HepG2 (cell line): ENCODE results near the gene MMP24OS. TPM values are rescaled to one million over a fixed set of nuclear protein-coding genes. Genes with fewer than 3 reads are reported as not detected.

ENCODE experiments used
- ATAC-seq: fragments of 200-7000 bp; cut with Tn5 transposase; 3 replicates; pipeline ENCODE4 v1.9.1; 2020; ENCODE audit warnings: mild to moderate bottlenecking, moderate library complexity
- BruUV-seq: library from RNA; stranded (reverse); fragments of 400-500 nt; replicated peaks from 2 replicates; lab custom pipeline; 2021; lab: Mats Ljungman, UMichigan
- CTCF ChIA-PET: fragments of 300-600 bp; formaldehyde crosslinking; extraction: SDS; loops from one replicate; lab custom pipeline; 2021; ENCODE audit warnings: low total read pairs, inconsistent platforms, low intra/inter-chr PET ratio; lab: Yijun Ruan, JAX
- POLR2A ChIA-PET: fragments of 350-600 bp; sonication (Branson Sonifier 250); formaldehyde crosslinking; loops from one replicate; lab custom pipeline; 2020; ENCODE audit warnings: antibody characterized with exemption, inconsistent platforms; lab: Yijun Ruan, JAX
- DNase-seq: peaks from one replicate; pipeline ENCODE4 v3.0.0-alpha.2; 2015; ENCODE audit warnings: low spot score
- FAIRE-seq: peaks from 3 replicates; lab custom pipeline; 2011; peaks lifted over from hg19 to GRCh38; lab: Jason Lieb, UNC
- H2AFZ ChIP-seq: one replicate; pipeline ENCODE4 v1.6.1; 2011; ENCODE audit warnings: low read length, inconsistent platforms
- H3K27ac ChIP-seq: fragments of 300-600 bp; 3 replicates; pipeline ENCODE4 v1.8.0; 2011; ENCODE audit warnings: mixed run types, mild to moderate bottlenecking, mixed read lengths, low read length, inconsistent platforms; ENCODE audit not compliant: insufficient read depth; ENCODE audit errors: extremely low read length
- H3K27me3 ChIP-seq, 2 experiments: fragments of 200-600 bp in 1 of 2; 2 replicates in 1 of 2; 3 replicates in 1 of 2; pipeline versions ENCODE4 v1.6.0 to v1.8.0; 2011; ENCODE audit warnings: low read length in 2 of 2, mild to moderate bottlenecking in 2 of 2, moderate library complexity in 2 of 2, inconsistent platforms in 1 of 2; ENCODE audit not compliant: insufficient read depth in 2 of 2, control insufficient read depth in 1 of 2
- H3K36me3 ChIP-seq, 2 experiments: fragments of 200-600 bp in 1 of 2; replicated peaks in 1 of 2; 2 replicates in 1 of 2; 3 replicates in 1 of 2; pipeline versions ENCODE4 v1.5.1 to v1.8.0; 2011; ENCODE audit warnings: low read length in 2 of 2, inconsistent platforms in 1 of 2; ENCODE audit not compliant: insufficient read depth in 2 of 2, control insufficient read depth in 1 of 2
- H3K4me1 ChIP-seq: 2 replicates; pipeline ENCODE4 v1.5.1; 2012; ENCODE audit warnings: low read length, inconsistent platforms; ENCODE audit not compliant: insufficient read depth
- H3K4me2 ChIP-seq: 2 replicates; pipeline ENCODE4 v1.6.0; 2011; ENCODE audit warnings: low read depth, low read length, inconsistent platforms
- H3K4me3 ChIP-seq, 3 experiments: fragments of 200-600 bp in 1 of 3; sonication (generic), shearing (Covaris generic) in 1 of 3; replicated peaks in 1 of 3; 2 replicates each; pipeline ENCODE4 v1.5.1; 2011 to 2016; ENCODE audit warnings: low read length in 3 of 3, inconsistent platforms in 2 of 3, low read depth in 2 of 3, mild to moderate bottlenecking in 2 of 3, control low read depth in 1 of 3, mixed read lengths in 1 of 3; ENCODE audit not compliant: insufficient read depth in 1 of 3
- H3K79me2 ChIP-seq: one replicate; pipeline ENCODE4 v1.6.1; 2011; ENCODE audit warnings: low read length, inconsistent platforms; ENCODE audit not compliant: insufficient read depth
- H3K9ac ChIP-seq: 2 replicates; pipeline ENCODE4 v1.6.0; 2011; ENCODE audit warnings: mild to moderate bottlenecking, low read depth, low read length, inconsistent platforms; ENCODE audit not compliant: insufficient read depth
- H3K9me3 ChIP-seq: 2 replicates; pipeline ENCODE4 v1.5.1; 2012; ENCODE audit warnings: mild to moderate bottlenecking, low read length
- H4K20me1 ChIP-seq: 2 replicates; pipeline ENCODE4 v1.6.0; 2011; ENCODE audit warnings: inconsistent platforms, mild to moderate bottlenecking, low read length, moderate library complexity; ENCODE audit not compliant: insufficient read depth
- ATF7 ChIP-seq, 2 experiments: fragments of 450-650 bp in 1 of 2; sonication (generic) in 1 of 2; formaldehyde crosslinking in 1 of 2; IDR thresholded peaks; 2 replicates each; pipeline versions ENCODE4 v1.4.0 to v1.6.1; 2016 to 2020; ENCODE audit warnings: antibody characterized with exemption in 1 of 2, mild to moderate bottlenecking in 1 of 2, missing genetic modification reagents in 1 of 2
- CREB1 ChIP-seq, 2 experiments: fragments of 450-650 bp in 1 of 2; IDR thresholded peaks; 2 replicates each; pipeline ENCODE4 v1.6.1; 2016 to 2017; ENCODE audit warnings: control low read depth in 1 of 2, mild to moderate bottlenecking in 1 of 2, missing compliant biosample characterization in 1 of 2, missing genetic modification characterization in 1 of 2
- ELF4 ChIP-seq: sonication (generic); formaldehyde crosslinking; IDR thresholded peaks from 2 replicates; pipeline ENCODE4 v1.5.0; 2020; ENCODE audit warnings: missing genetic modification reagents, mild to moderate bottlenecking, moderate library complexity, borderline replicate concordance
- HNRNPK ChIP-seq: fragments of 200-400 bp; formaldehyde crosslinking; IDR thresholded peaks from 2 replicates; pipeline ENCODE4 v1.6.1; 2018; ENCODE audit warnings: low read length, low read depth, moderate library complexity, mild to moderate bottlenecking; ENCODE audit not compliant: poor library complexity, severe bottlenecking
- ZBTB7B ChIP-seq: sonication (generic); formaldehyde crosslinking; IDR thresholded peaks from 2 replicates; pipeline ENCODE4 v1.4.0; 2020; ENCODE audit warnings: missing genetic modification reagents
- WGBS: methylation state at CpG from one replicate; pipeline ENCODE4 v1.1.6; 2017; ENCODE audit warnings: low lambda C conversion rate; 5-methylcytosine and 5-hydroxymethylcytosine counted together
- in situ Hi-C: cut with HindIII; loops from 2 replicates; pipeline ENCODE4 v1.10.0; 2017; ENCODE audit warnings: low pct_unique_long_range_greater_than_20kb; ENCODE audit not compliant: extremely low pct_ligation_motif_present
- intact Hi-C: fragments of 100-400 bp; cut with micrococcal nuclease; formaldehyde crosslinking; loops from one replicate; pipeline ENCODE4 v1.10.0; 2022; ENCODE audit not compliant: unreplicated experiment
- polyA plus RNA-seq, 8 experiments: library from polyadenylated mRNA; depleted of rRNA in 3 of 8; stranded (reverse) in 7 of 8; unstranded in 1 of 8; fragments of >200 nt; fragmentation: Illumina TruSeq in 4 of 8; extraction: Trizol in 4 of 8; gene quantifications; 2 replicates each; pipeline versions ENCODE4 v1.2.1 to v1.2.3, GENCODE V29; 2011 to 2016; ENCODE audit warnings: low read depth in 4 of 8, missing spikeins in 1 of 8, mixed read lengths in 1 of 8; ENCODE audit not compliant: insufficient read depth in 1 of 8
- total RNA-seq, 5 experiments: library from RNA; depleted of rRNA; stranded (reverse); fragments of >200 nt; fragmentation: Illumina TruSeq; extraction: Trizol; gene quantifications; 2 replicates each; pipeline ENCODE4 v1.2.3, GENCODE V29; 2016; ENCODE audit warnings: low read depth in 1 of 5

MMP24OS gene
- total and polyA plus RNA-seq, 2 of the 13 experiments (the other 11 are each of a cell fraction or from before 2014, with no cell fraction given), result 6.0 to 8.5 TPM

DNA sequence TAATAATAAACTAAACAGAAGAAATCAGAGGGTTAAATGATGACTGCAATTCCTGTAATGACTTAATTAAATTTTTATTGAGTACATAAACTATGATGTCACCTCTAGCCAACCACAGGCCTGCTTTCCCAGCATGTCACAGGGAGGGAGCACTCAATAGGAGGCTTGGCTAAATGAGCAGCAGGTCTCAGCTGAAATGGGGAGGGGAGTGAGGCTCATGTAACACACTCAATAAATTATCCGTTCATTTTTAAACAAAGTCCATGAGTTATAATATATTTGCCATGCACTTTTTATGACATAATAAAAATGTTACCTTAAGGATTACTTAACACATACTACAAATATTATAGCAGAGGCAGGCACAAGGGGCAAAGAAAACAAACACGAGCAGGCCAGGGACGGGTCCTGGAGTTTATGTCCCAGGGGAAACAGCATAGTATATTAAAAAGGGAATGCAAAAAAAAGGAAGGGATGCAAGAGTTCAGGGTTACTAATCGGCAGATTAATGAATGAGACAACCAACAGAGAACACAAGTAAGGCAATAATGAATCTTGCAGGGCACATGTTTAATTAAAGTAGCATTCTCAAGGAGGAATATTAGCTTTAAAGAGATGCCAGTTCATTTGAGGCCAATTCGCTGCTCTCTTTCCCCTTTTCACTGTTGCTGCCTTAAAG is 41.4 kb upstream of the MMP24OS start:
- Histone ChIP-seq H3K4me3 (no peak overlapping the region), H3K4me1 (peaks cover 25% of the 10 kb centered on the region), H3K27ac (no peak overlapping the region), H3K9ac (no peak overlapping the region), H3K9me3 (no peaks in the 10 kb centered on the region), H3K36me3 (peaks cover 4 to 7% of the 10 kb centered on the region in 2 experiments; a peak in 3 of 5 replicates), H3K27me3 (no peaks in the 10 kb centered on the region), H3K79me2 (no peaks in the 10 kb centered on the region), H3K4me2 (no peak overlapping the region), H2AFZ (no peak overlapping the region), H4K20me1 (no peaks in the 10 kb centered on the region)
- ATAC-seq (no peak), DNase-seq (no peak), FAIRE-seq (no peak)
- intact Hi-C loops, result no loop called here
- WGBS, result 81% methylated on average over 5 of the region's 5 CpGs
- BruUV-seq, result no TSS peak
- in situ Hi-C loops, result no loop called here
- ChIA-PET CTCF (interaction anchor here (1.1 kb wide), 1 partner anchor 12 kb away, joined by 4 read pairs; no protein-coding TSS in a partner anchor), POLR2A (interaction anchor here (1.5 to 5.3 kb wide), 4 partner anchors 8 to 13 kb away, joined by 5 to 53 read pairs (median 16); no protein-coding TSS in a partner anchor)
- TF ChIP-seq CREB1 (IDR thresholded peaks at IDR 0.05) (0 out of 2 replicates have a peak, but pooled peaks have one; percentile 26), CREB1 (CRISPR knock-in tag; IDR thresholded peaks at IDR 0.05) (no peak), HNRNPK (peak; percentile 3), ELF4 (CRISPR knock-in tag) (peak; percentile 41; the same call in 1 of the 2 replicates), ZBTB7B (CRISPR knock-in tag) (no peak), ATF7 (IDR thresholded peaks at IDR 0.05) (peak; percentile 83), ATF7 (CRISPR knock-in tag; IDR thresholded peaks at IDR 0.05) (no peak)
